Adrenal gland (tissue), 12 donors: ENCODE data around the gene SLC25A1. TPM values are rescaled to one million over a fixed set of nuclear protein-coding genes. Genes with fewer than 3 reads are reported as not detected.

Experiments used
- DNase-seq, 7 donors: peaks; one replicate each; pipeline ENCODE4 v3.0.0-alpha.2; 2019 to 2020
- H3K27ac ChIP-seq, 5 donors: fragments of 200-600 bp; sonication (generic) in 4 of 5; 1 replicate in 3 of 5; 2 replicates in 2 of 5; pipeline versions ENCODE4 v1.5.1 to v1.8.0; 2016 to 2020; ENCODE audit warnings: mild to moderate bottlenecking in 1 of 5
- H3K27me3 ChIP-seq: fragments of 200-600 bp; 2 replicates; pipeline ENCODE4 v1.8.0; 2021
- H3K36me3 ChIP-seq, 2 donors: fragments of 200-600 bp; replicated peaks in 1 of 2; 1 replicate in 1 of 2; 2 replicates in 1 of 2; pipeline versions ENCODE4 v1.5.1 to v1.8.0; 2018 to 2022
- H3K4me1 ChIP-seq, 2 donors: fragments of 200-600 bp; replicated peaks in 1 of 2; 1 replicate in 1 of 2; 2 replicates in 1 of 2; pipeline versions ENCODE4 v1.5.1 to v1.8.0; 2018 to 2021
- H3K4me3 ChIP-seq, 4 donors: fragments of 200-600 bp; sonication (generic) in 3 of 4; one replicate each; pipeline ENCODE4 v1.5.1; 2016 to 2018
- H3K9me3 ChIP-seq, 3 donors: fragments of 200-600 bp; sonication (generic) in 1 of 3; replicated peaks in 1 of 3; 1 replicate in 2 of 3; 2 replicates in 1 of 3; pipeline versions ENCODE4 v1.5.1 to v1.8.0; 2016 to 2021
- CTCF ChIP-seq, 6 experiments: fragments of 450-650 bp in 4 of 6; fragments of 200-600 bp in 2 of 6; sonication (generic) in 1 of 6; IDR thresholded peaks; 1 replicate in 5 of 6; 2 replicates in 1 of 6; pipeline versions ENCODE4 v1.5.1 to v1.8.0; 2016 to 2021; ENCODE audit warnings: antibody characterized with exemption in 6 of 6, mild to moderate bottlenecking in 2 of 6, moderate library complexity in 1 of 6
- POLR2A ChIP-seq, 2 donors: fragments of 450-650 bp; IDR thresholded peaks; one replicate each; pipeline ENCODE4 v1.6.1; 2017; ENCODE audit warnings: antibody characterized with exemption in 2 of 2, mild to moderate bottlenecking in 2 of 2, moderate library complexity in 1 of 2
- WGBS, 4 donors: extraction: QIAGEN DNeasy Blood & Tissue Kit in 2 of 4; methylation state at CpG; one replicate each; pipeline versions ENCODE4 v1.1.5 to v1.1.7; 2013 to 2017; 5-methylcytosine and 5-hydroxymethylcytosine counted together
- intact Hi-C, 2 donors: fragments of 100-400 bp; cut with DNase I; formaldehyde crosslinking; loops; one replicate each; pipeline versions ENCODE4 v1.14.1 to v1.15.0; 2022 to 2023
- polyA plus RNA-seq, 3 donors: library from polyadenylated mRNA; stranded (reverse); fragments of 200-250 nt in 2 of 3; fragments of 350-450 nt in 1 of 3; fragmentation: Illumina TruSeq in 1 of 3; extraction: RNeasy Lipid Tissue Mini Kit (QIAGEN cat#74804) in 1 of 3; gene quantifications; one replicate each; pipeline ENCODE4 v1.2.3, GENCODE V29; 2013 to 2014
- total RNA-seq, 9 donors: library from RNA; depleted of rRNA in 4 of 9; stranded (reverse); fragments of >200 nt in 4 of 9; fragments of 120-200 nt in 1 of 9; fragmentation: NEBNext Ultra II Directional in 1 of 9; extraction: Animal tissue kit (Norgen Biotek cat#: 25700) in 1 of 9; gene quantifications; one replicate each; pipeline versions ENCODE4 v1.1.0 to v1.2.4, GENCODE V29; 2013 to 2023
- donor health status: healthy with polysubstance abuse.
- donor health status: Bipolar disorder and iron deficiency.
- donor health status: DM: yes; HTN: yes; CAD: no.
- donor health status: DM: no; HTN: no; CAD: no.
- donor health status: DM: no; HTN: no; CAD: no.
- donor health status: DM: yes; HTN: yes; CAD: no.

The SLC25A1 gene
- total and polyA plus RNA-seq, 12 donors: 59.2 to 170 (median 123) TPM

GRCh38 chr22:19195796-19196731 lies 17.5 kb upstream of the SLC25A1 start:
- Histone ChIP-seq H3K27ac (no peak overlapping the region), H3K27me3 (no peaks in the 10 kb centered on the region), H3K36me3 (no peaks in the 10 kb centered on the region), H3K9me3 (no peaks in the 10 kb centered on the region), H3K4me3 (no peak overlapping the region), H3K4me1 (no peaks in the 10 kb centered on the region)
- TF ChIP-seq POLR2A (IDR thresholded peaks at IDR 0.05) (no peak), CTCF (IDR thresholded peaks at IDR 0.05) (no peak)
- WGBS, 4 donors: 83 to 86% (median 85%) methylated on average over 15 to 23 of the region's 23 CpGs
- intact Hi-C loops: no loop called here
- DNase-seq: no peak

- Histone ChIP-seq H3K4me1 (no peaks in the 10 kb centered on the region), H3K27me3 (no peaks in the 10 kb centered on the region), H3K36me3 (no peaks in the 10 kb centered on the region), H3K4me3 (no peak overlapping the region), H3K9me3 (no peaks in the 10 kb centered on the region), H3K27ac (no peak overlapping the region)
- intact Hi-C loops: loop anchor here in 1 of 2 donors (5.0 kb wide), 1 partner anchor 47 kb away; no protein-coding TSS in a partner anchor
- DNase-seq: no peak
- no peak for TF ChIP-seq POLR2A (IDR thresholded peaks at IDR 0.05)
- no peak for TF ChIP-seq CTCF (IDR thresholded peaks at IDR 0.05)
- WGBS, 4 donors: 92 to 97% (median 93%) methylated on average over 13 to 16 of the region's 16 CpGs
Measured at GRCh38 chr22:19194766-19195536, 16.4 kb upstream of the SLC25A1 start.

- Histone ChIP-seq H3K4me3 (no peak overlapping the region), H3K36me3 (no peaks in the 10 kb centered on the region), H3K4me1 (no peaks in the 10 kb centered on the region), H3K27me3 (no peaks in the 10 kb centered on the region), H3K9me3 (no peaks in the 10 kb centered on the region), H3K27ac (no peak overlapping the region)
- WGBS, 4 donors: 84 to 99% (median 96%) methylated on average over 6 of the region's 6 CpGs
- intact Hi-C loops: loop anchor here in 1 of 2 donors (5.0 kb wide), 1 partner anchor 48 kb away; no protein-coding TSS in a partner anchor
- TF ChIP-seq POLR2A (IDR thresholded peaks at IDR 0.05): no peak
- no peak for TF ChIP-seq CTCF (IDR thresholded peaks at IDR 0.05)
- DNase-seq: no peak
Measured at GRCh38 chr22:19193879-19194278, 15.3 kb upstream of the SLC25A1 start.
